Activated gamma-delta T cell treated with Interleukin-2 at 50 U/mL for 16 hours (primary cell): ENCODE data around the gene ZNF337.
"Not testable (repeated sequence)": the region's sequence is repeated elsewhere in the genome, so short reads cannot be mapped to it uniquely, and the experiment has no call there.

ENCODE experiments used
- DNase-seq: peaks from one replicate; pipeline ENCODE4 v3.0.0-alpha.2; 2020

ZNF337 gene

DNA sequence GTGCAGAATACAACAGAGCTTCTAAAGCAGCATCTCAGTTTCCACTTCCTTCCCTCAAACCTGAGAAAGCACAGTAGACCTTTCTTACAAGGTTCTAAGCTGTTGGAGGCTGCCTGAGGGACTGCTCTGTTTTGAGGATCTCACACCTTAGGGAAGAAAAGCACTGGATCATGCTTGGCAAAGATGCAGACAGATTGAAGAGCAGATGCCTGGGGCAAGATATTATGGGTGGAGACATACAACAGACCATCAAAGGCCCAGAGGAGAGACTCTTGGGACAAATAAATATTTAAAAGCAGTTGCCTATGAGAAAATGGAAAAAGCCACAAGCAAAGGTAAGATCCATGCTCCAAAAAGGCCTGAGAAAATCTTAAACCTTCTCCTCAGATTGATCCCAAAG is 6.2 kb downstream of the ZNF337 start:
- no peak for DNase-seq

DNA sequence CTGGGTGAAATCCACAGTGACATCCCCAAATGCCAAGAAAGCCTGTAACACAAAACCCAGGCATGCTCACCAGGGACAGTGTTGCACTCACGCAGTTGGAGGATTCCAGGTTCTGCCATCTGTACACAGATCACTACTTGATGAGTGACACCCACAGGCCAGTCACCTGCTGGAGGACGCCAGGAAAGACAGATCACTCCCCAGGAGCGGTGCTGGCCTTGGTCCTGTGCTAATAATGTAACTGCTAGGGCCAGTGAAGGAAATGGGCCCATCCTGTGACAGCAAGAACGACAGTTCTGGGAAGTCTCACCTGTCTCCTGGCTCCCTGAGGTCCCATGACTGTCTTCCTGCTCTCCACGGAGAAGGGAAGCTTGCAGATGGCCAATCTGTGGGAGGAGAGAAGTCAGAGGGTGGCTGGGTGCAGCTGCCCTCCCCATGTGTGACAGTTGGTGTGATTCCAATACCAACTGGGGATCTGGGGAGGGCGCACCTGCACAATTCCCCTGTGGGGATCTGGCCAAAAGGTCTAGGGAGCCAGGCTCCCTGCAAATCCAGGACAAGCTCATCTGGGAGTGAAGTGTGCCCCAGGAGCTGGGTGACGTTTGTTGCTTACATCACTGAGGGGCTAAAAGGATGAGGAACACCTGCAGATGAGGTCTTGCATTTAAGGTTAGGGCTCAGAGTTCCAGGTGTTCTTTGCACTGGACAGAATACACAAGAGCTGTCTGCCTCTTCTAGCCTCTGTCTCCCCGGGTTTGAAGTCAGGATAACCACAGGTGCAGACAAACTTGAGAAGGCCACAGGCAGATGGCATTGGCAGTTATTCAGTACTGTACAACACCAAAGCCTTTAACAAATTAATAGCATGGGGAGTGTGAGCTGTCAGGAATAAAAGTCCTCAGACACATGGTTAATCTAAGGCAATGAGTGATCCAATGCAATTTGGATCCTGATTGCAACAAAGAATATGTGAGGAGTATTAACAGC is 10.3 kb downstream of the ZNF337 start:
- DNase-seq = no peak

DNA sequence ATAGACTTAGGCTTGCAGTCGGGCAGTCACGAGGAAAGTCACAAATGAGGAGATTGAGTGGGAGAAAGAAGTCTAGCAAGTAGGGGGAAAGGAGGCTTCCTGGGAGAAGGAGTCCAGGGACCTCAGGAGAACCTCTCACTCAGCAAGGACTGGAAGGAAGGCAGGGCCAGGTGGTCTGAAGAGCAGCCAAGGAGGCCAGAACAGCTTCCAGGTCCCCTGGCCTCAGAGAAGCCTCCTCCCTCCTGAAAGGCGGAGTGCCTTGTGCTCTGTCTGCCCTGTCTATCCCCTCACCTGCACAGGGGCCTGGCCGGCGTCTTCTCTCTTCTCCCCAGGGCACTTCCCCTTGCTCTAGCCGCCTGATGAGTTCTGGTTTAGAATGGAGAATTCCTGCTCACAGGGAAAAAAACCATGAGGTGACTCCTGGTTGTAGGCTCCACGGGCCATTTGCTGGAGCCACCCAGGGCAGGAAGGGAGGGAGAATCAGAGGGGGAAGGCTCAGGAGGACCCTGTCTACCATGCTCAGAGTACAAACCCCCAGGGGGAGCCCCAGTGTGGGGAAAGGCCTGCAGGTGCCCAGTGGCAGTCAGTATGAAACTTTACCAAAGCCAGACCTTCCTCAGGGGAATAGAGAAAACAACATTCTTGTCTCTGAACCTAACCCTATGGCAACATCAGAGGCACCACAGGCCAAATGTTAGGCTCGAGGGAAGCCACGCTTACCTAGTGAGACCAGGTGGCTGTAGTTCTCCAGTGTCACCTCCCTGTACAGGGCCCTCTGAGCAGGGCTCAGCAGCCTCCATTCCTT is 11.2 kb downstream of the ZNF337 start:
- no peak for DNase-seq

DNA sequence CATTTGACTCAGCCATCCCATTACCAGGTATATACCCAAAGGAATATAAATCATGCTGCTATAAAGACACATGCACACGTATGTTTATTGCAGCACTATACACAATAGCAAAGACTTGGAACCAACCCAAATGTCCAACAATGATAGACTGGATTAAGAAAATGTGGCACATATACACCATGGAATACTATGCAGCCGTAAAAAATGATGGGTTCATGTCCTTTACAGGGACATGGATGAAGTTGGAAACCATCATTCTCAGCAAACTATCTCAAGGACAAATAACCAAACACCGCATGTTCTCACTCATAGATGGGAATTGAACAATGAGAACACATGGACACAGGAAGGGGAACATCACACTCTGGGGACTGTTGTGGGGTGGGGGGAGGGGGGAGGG is 12.8 kb downstream of the ZNF337 start:
- DNase-seq = not testable (repeated sequence)

DNA sequence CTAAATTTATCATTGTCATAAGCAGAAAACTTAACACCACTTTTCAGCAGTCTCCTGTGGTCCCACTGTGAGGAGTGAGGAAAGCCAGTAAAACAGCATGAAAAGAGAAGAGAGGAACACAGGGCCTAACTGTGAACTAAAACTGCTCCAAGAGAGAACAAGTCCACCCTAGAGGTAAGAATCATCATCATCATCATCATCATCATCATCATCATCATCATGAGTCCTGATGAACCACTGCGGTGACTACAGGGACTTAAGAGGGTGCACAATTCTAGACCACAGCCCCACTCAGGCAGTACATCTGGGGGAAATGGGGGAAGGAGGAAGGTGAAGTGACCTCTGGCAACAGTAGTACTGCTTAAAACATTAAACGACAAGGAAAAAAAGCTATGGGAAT is 13.6 kb downstream of the ZNF337 start:
- DNase-seq = no peak

DNA sequence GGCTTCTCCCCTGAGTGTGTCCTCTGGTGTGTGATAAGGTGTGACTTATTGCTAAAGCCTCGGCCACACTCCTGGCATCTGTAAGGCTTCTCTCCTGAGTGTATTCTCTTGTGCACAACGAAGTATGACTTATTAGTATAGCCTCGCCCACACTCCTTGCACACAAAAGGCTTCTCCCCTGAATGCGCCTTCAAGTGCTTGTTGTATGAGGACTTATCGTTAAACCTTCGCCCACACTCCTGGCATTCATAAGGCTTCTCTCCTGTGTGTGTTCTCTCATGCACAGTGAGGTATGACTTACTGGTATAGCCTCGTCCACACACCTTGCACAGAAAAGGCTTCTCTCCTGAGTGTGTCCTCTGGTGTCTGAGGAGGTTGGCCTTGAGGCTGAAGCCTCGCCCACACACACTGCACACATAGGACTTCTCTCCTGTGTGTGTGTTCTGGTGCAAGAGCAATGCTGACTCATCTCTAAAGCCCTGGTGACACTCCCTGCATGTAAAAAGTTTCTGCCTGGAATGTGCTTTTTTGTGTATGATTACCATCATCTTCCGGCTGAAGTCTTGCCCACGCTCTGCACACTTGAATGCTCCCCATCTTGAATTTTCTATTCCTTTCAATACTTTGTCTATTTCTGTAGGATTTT is 20.4 kb downstream of the ZNF337 start:
- no peak for DNase-seq

DNA sequence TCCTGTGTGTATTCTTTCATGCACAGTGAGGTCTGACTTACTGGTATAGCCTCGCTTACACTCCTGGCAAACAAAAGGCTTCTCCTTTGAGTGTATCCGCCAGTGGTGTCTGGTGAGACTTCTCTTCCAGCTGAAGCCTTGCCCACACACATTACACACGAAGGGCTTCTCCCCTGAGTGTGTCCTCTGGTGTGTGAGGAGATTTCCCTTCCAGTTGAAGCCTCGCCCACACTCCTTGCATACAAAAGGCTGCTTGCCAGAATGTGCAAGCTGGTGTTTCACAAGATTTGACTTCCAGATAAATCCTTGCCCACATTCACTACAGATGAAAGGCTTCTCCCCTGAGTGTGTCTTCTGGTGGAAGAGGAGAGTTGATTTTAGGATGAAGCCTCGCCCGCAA is 21.5 kb downstream of the ZNF337 start:
- no peak for DNase-seq

DNA sequence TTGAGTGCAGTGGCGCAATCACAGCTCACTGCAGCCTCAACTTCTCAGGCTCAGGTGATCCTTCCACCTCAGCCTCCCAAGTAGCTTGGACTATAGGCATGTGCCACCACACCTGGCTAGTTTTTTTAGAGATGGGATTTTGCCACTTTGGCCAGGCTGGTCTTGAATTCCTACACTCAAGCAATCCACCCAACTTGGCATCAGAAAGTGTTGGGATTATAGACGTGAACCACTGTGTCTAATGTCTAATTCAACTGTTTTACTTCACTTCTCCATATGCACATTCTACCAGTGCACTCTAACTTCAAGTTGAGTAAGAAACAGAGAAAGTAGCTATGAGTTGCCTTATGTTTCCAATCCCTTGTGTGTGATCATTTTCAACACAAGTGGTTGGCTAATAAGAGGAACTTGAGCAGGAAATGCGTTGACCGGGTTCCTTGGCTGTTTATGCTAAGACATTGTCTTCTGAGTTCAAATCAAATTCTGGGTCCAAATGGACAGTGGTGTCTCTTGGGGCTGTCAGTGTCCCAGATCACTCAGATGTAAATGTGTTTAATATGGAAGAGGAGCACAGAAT is 23.9 kb downstream of the ZNF337 start:
- no peak for DNase-seq

DNA sequence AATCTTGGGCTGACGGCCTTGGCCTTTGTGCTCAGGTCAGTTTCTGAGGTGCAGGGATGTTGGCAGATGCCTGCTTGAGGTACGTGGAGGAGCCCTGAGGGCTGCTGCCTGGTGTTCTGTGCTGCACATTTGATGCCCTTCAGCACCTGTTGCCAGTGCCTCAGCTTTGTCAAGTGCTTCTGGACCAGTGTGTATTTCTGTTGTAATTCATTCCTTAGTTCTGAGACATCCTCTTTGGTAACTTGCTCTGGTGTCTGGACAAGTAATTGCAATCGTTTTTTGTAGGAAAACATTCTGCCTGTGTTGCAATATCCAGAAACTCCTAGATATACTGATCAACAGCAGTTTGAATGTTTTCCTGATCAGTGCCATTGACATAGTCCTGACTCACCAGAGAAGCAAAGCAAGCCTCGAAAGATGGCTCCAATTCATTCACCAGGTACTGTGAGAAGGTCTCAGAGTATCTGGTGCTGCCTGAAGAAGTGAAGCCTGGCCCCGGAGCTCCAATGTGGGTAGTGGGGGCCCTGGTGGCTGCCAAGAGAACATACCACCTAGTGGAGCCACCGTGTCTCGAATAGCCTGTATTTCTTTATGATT is 26.7 kb downstream of the ZNF337 start:
- no peak for DNase-seq

DNA sequence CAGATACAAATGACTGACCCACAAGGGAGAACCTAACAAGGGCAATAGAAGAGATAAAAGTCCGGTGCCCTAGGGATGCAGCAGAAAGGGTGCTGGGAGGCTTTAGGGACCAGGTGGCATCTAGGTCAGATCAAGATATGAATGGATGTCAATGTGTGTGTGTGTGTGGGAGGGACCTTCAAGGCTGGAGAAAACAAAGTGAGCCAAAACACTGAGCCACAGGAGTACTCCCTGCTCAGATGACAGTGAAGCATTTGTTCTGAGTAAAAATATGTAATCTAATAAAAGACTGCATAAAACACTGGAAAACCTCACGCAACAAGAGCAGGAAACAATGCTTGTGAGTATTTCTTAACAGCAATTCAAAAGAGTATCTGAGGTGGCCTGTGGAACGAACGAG is 28.2 kb downstream of the ZNF337 start:
- no peak for DNase-seq

DNA sequence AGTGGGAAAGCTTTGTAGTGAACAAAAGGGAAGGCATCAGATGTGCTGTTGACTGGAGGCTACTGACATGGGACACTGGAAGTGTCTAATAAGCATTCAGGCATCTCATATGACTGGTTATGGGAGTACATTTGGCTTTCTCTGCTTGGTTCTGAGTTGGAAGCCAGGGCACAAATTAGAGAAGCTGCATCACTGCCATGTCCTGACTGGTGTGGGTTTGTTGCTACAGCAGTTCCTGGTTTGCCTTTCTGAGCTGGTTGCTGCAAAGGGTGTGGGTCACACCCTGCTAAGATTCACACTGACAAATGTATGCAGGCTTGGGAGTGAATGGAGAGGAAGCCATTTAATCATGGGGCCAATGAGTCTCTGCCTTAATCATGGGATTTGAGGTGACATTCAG is 36.7 kb downstream of the ZNF337 start:
- DNase-seq = no peak

DNA sequence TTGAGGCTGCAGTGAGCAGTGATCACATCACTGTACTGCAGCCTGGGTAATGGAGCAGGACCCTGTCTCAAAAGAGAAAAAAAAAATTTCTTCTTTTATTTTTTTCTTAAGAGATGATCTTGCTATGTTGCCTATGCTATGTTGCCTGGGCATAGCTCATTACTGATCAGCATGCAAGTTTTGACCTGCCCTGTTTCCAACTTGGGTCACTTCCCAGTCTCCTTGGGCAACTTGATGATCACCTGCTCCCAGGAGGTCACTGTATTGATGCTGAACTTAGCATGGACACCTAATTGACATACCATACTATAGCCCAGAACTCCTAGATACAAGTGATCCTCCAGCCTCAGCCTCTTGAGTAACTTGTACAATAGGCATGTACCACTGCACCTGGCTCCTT is 42.2 kb downstream of the ZNF337 start:
- no peak for DNase-seq

DNA sequence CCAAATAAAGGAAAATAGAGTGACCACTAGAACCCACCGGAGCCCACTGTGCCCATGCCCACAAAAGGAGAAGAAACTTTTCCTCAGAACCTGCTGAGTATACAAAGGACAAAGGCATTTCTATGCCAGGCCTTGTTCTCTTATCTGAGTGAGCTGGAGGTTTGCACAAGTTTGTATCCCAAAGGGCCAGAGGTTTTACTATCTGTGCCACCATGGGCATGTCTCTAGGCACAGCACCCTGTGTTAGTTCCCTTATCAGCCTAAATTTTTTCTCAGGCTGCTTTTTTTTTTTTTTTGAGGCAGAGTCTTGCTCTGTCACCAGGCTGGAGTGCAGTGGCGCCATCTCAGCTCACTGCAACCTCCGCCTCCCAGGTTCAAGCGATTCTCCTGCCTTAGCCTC is 43.8 kb downstream of the ZNF337 start:
- DNase-seq = not testable (repeated sequence)

DNA sequence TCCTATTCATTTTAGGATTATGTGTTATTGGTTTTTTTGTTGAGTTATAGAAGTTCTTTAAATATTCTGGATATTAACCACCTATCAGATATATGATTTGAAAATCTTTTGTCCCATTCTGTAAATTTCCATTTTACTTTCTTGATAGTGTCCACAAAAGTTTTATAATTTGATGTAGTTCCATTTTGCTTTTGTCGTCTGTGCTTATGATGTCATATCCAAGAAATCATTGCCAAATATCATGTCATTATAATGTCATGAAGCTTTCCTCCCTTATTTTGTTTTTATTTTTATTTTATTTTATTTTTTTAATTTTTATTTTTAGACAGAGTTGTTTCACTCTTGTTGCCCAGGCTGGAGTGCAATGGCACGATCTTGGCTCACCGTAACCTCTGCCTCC is 51.8 kb downstream of the ZNF337 start:
- DNase-seq = no peak

DNA sequence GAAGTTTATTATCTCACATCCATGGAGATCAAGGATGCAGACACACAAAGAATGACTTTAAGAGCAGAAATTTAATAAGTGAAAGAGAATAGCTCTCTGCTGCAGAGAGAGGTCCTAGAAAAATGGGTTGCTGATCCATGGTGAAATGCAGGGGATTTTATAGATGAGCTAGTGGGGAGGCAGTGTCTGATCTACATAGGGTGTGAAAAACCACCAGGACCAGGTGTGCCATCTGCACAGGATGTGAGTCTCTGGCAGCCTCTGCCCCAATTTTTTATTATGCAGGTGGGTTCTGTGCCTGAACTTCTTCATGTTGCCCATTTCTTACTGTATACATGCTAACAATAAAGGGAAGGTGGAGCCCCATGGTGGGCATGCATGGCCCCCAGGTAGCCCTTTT is 52.9 kb downstream of the ZNF337 start:
- no peak for DNase-seq

DNA sequence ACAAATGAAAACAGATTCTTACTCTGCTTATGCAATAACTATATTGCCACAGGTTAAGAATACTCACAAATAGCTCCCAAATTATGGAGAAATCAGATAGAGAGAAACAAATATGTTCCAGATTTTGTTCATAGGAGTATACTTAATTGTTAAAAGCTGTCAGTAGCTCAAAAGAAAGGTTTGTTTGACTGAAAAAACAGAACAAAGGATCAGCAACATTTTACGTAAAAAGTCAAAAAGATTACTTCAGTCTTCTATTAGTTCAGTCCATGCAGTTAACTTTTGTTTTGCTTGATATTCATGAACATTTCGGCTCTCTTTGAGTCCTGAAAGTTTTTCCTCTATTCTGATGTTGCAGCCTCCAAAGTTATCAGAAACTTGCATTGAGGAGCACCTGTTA is 59.4 kb downstream of the ZNF337 start:
- DNase-seq = no peak

DNA sequence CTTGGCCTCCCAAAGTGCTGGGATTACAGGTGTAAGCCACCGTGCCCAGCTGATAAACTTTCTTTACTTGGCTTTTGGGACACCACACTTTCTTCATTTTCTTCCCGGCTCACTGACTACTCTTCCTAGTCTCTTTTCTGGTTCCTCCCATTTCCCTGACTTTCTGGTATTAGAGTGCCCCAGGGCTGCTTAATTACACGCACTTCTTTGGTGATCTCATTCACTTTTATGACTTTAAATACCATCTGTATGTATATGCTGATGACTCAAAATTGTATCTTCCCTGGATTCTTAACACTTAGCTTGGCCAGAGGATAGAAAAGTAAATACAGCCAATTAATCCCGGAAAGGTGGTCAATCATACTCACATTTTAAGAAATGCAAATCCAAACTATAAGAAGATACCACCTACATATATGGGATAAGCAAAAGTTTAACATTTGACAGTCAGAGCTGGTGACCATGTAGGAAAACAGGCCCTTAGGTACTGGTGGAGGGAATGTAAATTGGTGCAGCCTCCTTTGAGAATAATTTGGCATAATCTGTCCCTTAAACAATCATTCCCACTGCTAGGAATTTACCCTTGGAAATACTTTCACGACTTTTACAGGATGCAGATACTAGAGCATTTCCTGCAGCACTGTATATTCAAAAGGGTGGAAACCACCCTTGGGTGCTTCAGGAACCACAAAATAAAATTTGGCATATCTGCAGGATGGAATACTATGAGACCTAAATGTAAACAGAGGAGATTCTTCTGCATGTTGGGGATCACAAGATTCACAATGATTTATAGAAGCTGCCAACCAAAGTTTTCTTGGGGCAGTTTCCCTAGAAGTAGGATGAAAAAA is 63.5 kb downstream of the ZNF337 start:
- no peak for DNase-seq

DNA sequence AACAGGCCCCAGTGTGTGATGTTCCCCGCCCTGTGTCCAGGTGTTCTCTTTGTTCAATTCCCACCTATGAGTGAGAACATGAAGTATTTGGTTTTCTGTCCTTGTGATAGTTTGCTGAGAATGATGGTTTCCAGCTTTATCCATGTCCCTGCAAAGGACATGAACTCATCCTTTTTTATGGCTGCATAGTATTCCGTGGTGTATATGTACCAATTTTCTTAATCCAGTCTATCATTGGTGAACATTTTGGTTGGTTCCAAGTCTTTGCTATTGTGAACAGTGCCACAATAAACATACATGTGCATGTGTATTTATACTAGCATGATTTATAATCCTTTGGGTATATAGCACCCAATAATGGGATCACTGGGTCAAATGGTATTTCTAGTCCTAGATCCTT is 66.0 kb downstream of the ZNF337 start:
- DNase-seq = not testable (repeated sequence)

DNA sequence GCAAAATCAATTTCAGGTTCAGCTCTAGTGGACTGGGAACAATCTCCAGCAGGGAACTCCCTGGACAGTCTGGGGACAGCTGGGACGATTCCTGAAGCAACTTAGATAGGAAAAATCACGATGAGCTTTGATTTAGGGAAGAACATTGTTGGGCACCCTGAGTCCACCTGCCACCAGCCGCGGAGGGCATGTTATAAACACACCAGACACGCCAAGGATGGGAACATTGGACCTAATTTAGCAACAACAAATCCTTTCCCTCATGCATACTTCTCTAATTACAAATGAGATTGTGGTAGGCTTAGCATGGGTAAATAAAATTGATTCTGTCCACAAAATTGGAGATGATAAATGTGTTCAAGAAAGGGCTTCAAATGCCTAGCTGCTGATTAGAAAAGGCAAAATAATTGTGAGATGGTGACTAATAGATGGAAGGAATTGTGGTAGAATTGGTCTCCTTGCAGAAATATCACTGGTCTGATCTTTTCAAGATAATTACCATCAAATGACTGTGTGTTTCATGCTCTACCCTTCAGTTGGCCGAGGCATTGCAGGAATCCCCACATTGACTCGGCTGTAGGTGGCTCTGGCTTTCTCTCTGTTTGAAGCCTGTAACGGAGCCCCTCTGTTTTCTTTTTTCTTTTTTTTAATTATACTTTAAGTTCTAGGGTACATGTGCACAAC is 66.7 kb downstream of the ZNF337 start:
- no peak for DNase-seq

DNA sequence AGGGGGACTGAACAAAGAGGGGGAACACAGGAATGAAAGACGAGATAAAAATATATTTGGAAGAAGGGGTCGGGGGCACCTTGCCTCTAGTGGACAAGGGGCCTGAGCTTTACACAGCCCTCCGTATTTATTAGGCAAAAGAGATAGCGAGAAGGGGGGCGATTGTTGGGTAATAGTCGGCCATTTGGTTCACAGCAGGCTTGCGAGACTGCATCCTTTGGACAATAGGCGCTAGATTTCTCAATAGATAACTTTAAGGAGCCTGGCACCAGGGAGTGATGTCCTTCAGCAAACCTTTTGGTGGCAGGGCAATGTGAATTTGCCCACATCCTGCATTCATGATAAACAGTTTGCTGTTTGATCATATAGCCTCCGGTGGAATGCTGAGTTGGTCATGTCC is 69.9 kb downstream of the ZNF337 start:
- no peak for DNase-seq

DNA sequence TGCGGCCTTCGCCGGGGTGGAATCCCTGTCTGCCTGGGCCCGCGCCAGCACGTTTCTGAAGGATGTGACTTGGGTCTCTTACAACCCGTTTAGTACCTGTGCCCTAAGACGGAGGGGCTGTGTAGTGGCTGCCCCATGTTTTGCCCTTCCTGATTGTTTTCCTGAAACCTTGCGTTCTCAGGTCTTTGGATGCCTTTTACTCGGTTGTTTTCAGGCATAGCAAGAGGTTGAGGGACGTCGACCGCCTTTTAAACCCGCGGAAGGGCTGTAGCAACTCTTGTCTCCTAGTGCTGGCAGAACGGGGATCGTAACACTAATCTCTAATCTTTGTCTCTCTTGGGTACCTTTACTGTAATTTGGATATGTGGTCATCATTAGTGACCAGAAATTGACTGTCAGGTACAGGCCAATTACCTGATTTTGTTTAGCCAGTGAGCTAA is 72.1 kb downstream of the ZNF337 start:
- no peak for DNase-seq
